GM19438 (cell line): ENCODE data around the gene CELSR3.

Source experiments
- ATAC-seq: cut with Tn5 transposase; IDR thresholded peaks from one replicate; pipeline ENCODE4 v1.9.1; 2021; ENCODE audit warnings: low read depth; ENCODE audit not compliant: unreplicated experiment

CELSR3 gene

GRCh38 chr3:48609088-48610005 is 53.3 kb downstream of the CELSR3 start, which contains the start of gene UQCRC1:
Gene UQCRC1 (minus strand): TSS chr3:48609646. CDS start chr3:48609620, 26 bp downstream.
- peak; percentile 97 for ATAC-seq

- ATAC-seq = no peak
Measured at GRCh38 chr3:48607519-48607918, 55.2 kb downstream of the CELSR3 start.

- no peak for ATAC-seq
Measured at GRCh38 chr3:48601622-48601994, 61.1 kb downstream of the CELSR3 start.

- no peak for ATAC-seq
Measured at GRCh38 chr3:48600711-48601621, 61.7 kb downstream of the CELSR3 start.

GRCh38 chr3:48599509-48600285 is 63.0 kb downstream of the CELSR3 start:
- no peak for ATAC-seq

- no peak for ATAC-seq
Measured at GRCh38 chr3:48599077-48599501, 63.6 kb downstream of the CELSR3 start.

GRCh38 chr3:48598323-48599076 is 64.2 kb downstream of the CELSR3 start:
- ATAC-seq = no peak

GRCh38 chr3:48597408-48597800 is 65.3 kb downstream of the CELSR3 start:
- ATAC-seq = no peak

GRCh38 chr3:48596676-48597407 is 65.8 kb downstream of the CELSR3 start:
- no peak for ATAC-seq

GRCh38 chr3:48596157-48596556 is 66.5 kb downstream of the CELSR3 start:
- no peak for ATAC-seq

GRCh38 chr3:48595526-48596121 is 67.1 kb downstream of the CELSR3 start:
- ATAC-seq = no peak

GRCh38 chr3:48595075-48595525 is 67.6 kb downstream of the CELSR3 start, which contains the start of gene COL7A1:
Gene COL7A1 (minus strand): TSS chr3:48595329. CDS start chr3:48595159, 170 bp downstream.
- no peak for ATAC-seq

GRCh38 chr3:48594417-48595049 is 68.2 kb downstream of the CELSR3 start:
- no peak for ATAC-seq

GRCh38 chr3:48593337-48593736 is 69.3 kb downstream of the CELSR3 start:
- no peak for ATAC-seq

- no peak for ATAC-seq
Measured at GRCh38 chr3:48592519-48593087, 70.1 kb downstream of the CELSR3 start.

GRCh38 chr3:48591886-48592518 is 70.7 kb downstream of the CELSR3 start:
- ATAC-seq = no peak

GRCh38 chr3:48591436-48591835 is 71.2 kb downstream of the CELSR3 start:
- ATAC-seq = no peak
